ENCODE data around the gene LINC01488. TPM values are rescaled to one million over a fixed set of nuclear protein-coding genes. Genes with fewer than 3 reads are reported as not detected.

The LINC01488 gene
- total RNA-seq, 1 donor from 2014 or later: 1.3 TPM

GRCh38 chr11:69531071-69531716 is 49.7 kb downstream of the LINC01488 start:
- Mint-ChIP-seq H3K27me3 (peaks cover 31% of the 10 kb centered on the region), H3K27ac (no peak overlapping the region), H3K9me3 (ENCODE audit: low read depth) (no peaks in the 10 kb centered on the region), H3K36me3 (ENCODE audit: insufficient read depth) (no peaks in the 10 kb centered on the region), H3K4me1 (ENCODE audit: low read depth) (peaks cover 7% of the 10 kb centered on the region), H3K4me3 (ENCODE audit: low read depth) (no peak overlapping the region)
- TF ChIP-seq, protein P1, sequence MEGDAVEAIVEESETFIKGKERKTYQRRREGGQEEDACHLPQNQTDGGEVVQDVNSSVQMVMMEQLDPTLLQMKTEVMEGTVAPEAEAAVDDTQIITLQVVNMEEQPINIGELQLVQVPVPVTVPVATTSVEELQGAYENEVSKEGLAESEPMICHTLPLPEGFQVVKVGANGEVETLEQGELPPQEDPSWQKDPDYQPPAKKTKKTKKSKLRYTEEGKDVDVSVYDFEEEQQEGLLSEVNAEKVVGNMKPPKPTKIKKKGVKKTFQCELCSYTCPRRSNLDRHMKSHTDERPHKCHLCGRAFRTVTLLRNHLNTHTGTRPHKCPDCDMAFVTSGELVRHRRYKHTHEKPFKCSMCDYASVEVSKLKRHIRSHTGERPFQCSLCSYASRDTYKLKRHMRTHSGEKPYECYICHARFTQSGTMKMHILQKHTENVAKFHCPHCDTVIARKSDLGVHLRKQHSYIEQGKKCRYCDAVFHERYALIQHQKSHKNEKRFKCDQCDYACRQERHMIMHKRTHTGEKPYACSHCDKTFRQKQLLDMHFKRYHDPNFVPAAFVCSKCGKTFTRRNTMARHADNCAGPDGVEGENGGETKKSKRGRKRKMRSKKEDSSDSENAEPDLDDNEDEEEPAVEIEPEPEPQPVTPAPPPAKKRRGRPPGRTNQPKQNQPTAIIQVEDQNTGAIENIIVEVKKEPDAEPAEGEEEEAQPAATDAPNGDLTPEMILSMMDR (IDR thresholded peaks at IDR 0.05; ENCODE audit: unreplicated experiment): no peak
- no peak for DNase-seq (ENCODE audit: low spot score, unreplicated experiment)

DNA sequence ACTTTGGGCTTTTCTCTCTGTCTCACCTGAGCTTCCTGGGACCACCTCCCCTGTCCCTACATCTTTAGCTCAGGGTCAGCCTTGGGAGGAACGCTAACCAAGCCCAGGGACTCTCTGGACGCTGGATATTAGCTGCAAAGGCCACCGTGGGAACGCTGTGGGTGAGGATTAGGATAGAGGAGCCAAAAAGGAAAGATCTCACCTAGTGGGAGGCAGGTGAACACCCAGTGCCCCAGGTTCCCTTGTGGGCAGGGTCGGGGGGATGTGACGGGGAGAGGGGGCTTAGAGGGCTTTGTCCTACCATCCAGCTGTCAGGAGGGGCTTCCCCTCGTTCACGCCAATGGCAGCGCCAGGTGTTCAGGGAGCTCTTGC is 50.2 kb downstream of the LINC01488 start:
- Mint-ChIP-seq H3K4me3 (ENCODE audit: low read depth) (no peak overlapping the region), H3K9me3 (ENCODE audit: low read depth) (no peaks in the 10 kb centered on the region), H3K27ac (peak overlapping the region; percentile 39), H3K4me1 (ENCODE audit: low read depth) (peaks cover 7% of the 10 kb centered on the region), H3K36me3 (ENCODE audit: insufficient read depth) (no peaks in the 10 kb centered on the region), H3K27me3 (peaks cover 31% of the 10 kb centered on the region)
- TF ChIP-seq, protein P1 (IDR thresholded peaks at IDR 0.05; ENCODE audit: unreplicated experiment): no peak
- no peak for DNase-seq (ENCODE audit: low spot score, unreplicated experiment)

- H3K36me3 Mint-ChIP-seq (ENCODE audit: insufficient read depth): no peaks in the 10 kb centered on the region
- H3K9me3 Mint-ChIP-seq (ENCODE audit: low read depth): no peaks in the 10 kb centered on the region
- DNase-seq (ENCODE audit: low spot score, unreplicated experiment): no peak
- peaks cover 35% of the 10 kb centered on the region for H3K27me3 Mint-ChIP-seq
- TF ChIP-seq, protein P1 (IDR thresholded peaks at IDR 0.05; ENCODE audit: unreplicated experiment): no peak
- peaks cover 7% of the 10 kb centered on the region for H3K4me1 Mint-ChIP-seq (ENCODE audit: low read depth)
- H3K4me3 Mint-ChIP-seq (ENCODE audit: low read depth): no peak overlapping the region
- peak overlapping the region; percentile 66 for H3K27ac Mint-ChIP-seq
Observed at GRCh38 chr11:69533296-69534165, 52.1 kb downstream of the LINC01488 start.

DNA sequence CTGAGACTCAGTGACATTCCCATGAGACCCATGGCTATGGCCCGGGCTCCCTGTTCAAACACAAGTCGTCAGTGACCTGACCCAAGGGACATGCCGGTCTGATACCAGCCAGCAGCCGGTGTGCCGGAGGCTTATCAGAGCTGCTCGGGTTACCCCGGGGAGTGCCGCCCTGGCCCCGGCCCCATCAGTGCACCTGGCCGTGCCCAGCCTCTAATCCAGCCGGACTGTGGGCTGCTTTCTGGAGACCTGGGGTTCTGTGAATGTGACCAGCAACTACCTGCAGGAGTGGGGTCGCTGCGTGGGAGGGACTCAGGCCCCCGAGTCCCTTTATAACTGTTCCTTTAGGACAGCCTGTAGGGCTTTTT is 52.7 kb downstream of the LINC01488 start:
- H3K4me1 Mint-ChIP-seq (ENCODE audit: low read depth): peaks cover 7% of the 10 kb centered on the region
- no peak for DNase-seq (ENCODE audit: low spot score, unreplicated experiment)
- peaks cover 36% of the 10 kb centered on the region for H3K27me3 Mint-ChIP-seq
- H3K9me3 Mint-ChIP-seq (ENCODE audit: low read depth): no peaks in the 10 kb centered on the region
- TF ChIP-seq, protein P1 (IDR thresholded peaks at IDR 0.05; ENCODE audit: unreplicated experiment): no peak
- H3K4me3 Mint-ChIP-seq (ENCODE audit: low read depth): no peak overlapping the region
- peak overlapping the region; percentile 66 for H3K27ac Mint-ChIP-seq
- H3K36me3 Mint-ChIP-seq (ENCODE audit: insufficient read depth): no peaks in the 10 kb centered on the region

GRCh38 chr11:69535908-69536307 is 54.4 kb downstream of the LINC01488 start:
- Mint-ChIP-seq H3K36me3 (ENCODE audit: insufficient read depth) (no peaks in the 10 kb centered on the region), H3K27ac (no peak overlapping the region)
- no peak for DNase-seq (ENCODE audit: low spot score, unreplicated experiment)

More at GRCh38 chr11:69535908-69536307, 54.4 kb downstream of the LINC01488 start:
- TF ChIP-seq, protein P1 (IDR thresholded peaks at IDR 0.05; ENCODE audit: unreplicated experiment): no peak
- no peak overlapping the region for H3K4me3 Mint-ChIP-seq (ENCODE audit: low read depth)
- no peaks in the 10 kb centered on the region for H3K9me3 Mint-ChIP-seq (ENCODE audit: low read depth)
- peaks cover 3% of the 10 kb centered on the region for H3K4me1 Mint-ChIP-seq (ENCODE audit: low read depth)
- H3K27me3 Mint-ChIP-seq: peaks cover 25% of the 10 kb centered on the region

Measured in progenitor cell of endocrine pancreas (in vitro differentiated cells).